MM.1S (cell line): ENCODE data around the gene NUMBL.

ENCODE experiments used
- DNase-seq: peaks from one replicate; pipeline ENCODE4 v3.0.0-alpha.2; 2015
- H2AFZ ChIP-seq: fragments of 300-600 bp; sonication (generic); 2 replicates; pipeline ENCODE4 v1.6.0; 2016; ENCODE audit warnings: antibody characterized with exemption, low read length
- H3F3A ChIP-seq: fragments of 300-600 bp; sonication (generic); 2 replicates; pipeline ENCODE4 v1.6.1; 2016; ENCODE audit warnings: mild to moderate bottlenecking, antibody characterized with exemption, low read length, moderate library complexity, mixed read lengths; ENCODE audit not compliant: insufficient read depth
- H3K27ac ChIP-seq: fragments of 300-600 bp; sonication (generic); 2 replicates; pipeline ENCODE4 v1.5.1; 2016; ENCODE audit warnings: mild to moderate bottlenecking, low read length
- H3K27me3 ChIP-seq: fragments of 300-600 bp; sonication (generic); replicated peaks from 2 replicates; pipeline ENCODE4 v1.6.0; 2016; ENCODE audit warnings: low read length; ENCODE audit not compliant: insufficient read depth
- H3K36me3 ChIP-seq: fragments of 300-600 bp; sonication (generic); replicated peaks from 2 replicates; pipeline ENCODE4 v1.6.1; 2016; ENCODE audit warnings: mild to moderate bottlenecking, low read length, mixed read lengths; ENCODE audit not compliant: insufficient read depth
- H3K4me1 ChIP-seq: fragments of 300-600 bp; sonication (generic); 2 replicates; pipeline ENCODE4 v1.6.1; 2016; ENCODE audit warnings: low read length, mixed read lengths
- H3K4me2 ChIP-seq: fragments of 300-600 bp; sonication (generic); 2 replicates; pipeline ENCODE4 v1.6.0; 2016; ENCODE audit warnings: low read depth, low read length
- H3K4me3 ChIP-seq: fragments of 300-600 bp; sonication (generic); 2 replicates; pipeline ENCODE4 v1.5.1; 2016; ENCODE audit warnings: low read length, mixed read lengths
- H3K79me2 ChIP-seq: fragments of 300-600 bp; sonication (generic); 2 replicates; pipeline ENCODE4 v1.6.1; 2016; ENCODE audit warnings: mixed run types, low read length, mixed read lengths
- H3K9ac ChIP-seq: fragments of 300-600 bp; sonication (generic); 2 replicates; pipeline ENCODE4 v1.6.1; 2016; ENCODE audit warnings: low read length, mixed read lengths
- H3K9me2 ChIP-seq: fragments of 300-600 bp; sonication (generic); replicated peaks from 2 replicates; pipeline ENCODE4 v1.6.1; 2016; ENCODE audit warnings: mild to moderate bottlenecking, low read length, mixed read lengths; ENCODE audit not compliant: insufficient read depth
- H3K9me3 ChIP-seq: fragments of 300-600 bp; sonication (generic); replicated peaks from 2 replicates; pipeline ENCODE4 v1.6.1; 2016; ENCODE audit warnings: mild to moderate bottlenecking, low read length, mixed read lengths; ENCODE audit not compliant: insufficient read depth
- H4K20me1 ChIP-seq: fragments of 300-600 bp; sonication (generic); 2 replicates; pipeline ENCODE4 v1.6.1; 2016; ENCODE audit warnings: mild to moderate bottlenecking, low read length, moderate library complexity, mixed read lengths; ENCODE audit not compliant: insufficient read depth
- EZH2 ChIP-seq: fragments of 300-600 bp; sonication (generic); optimal IDR thresholded peaks from 2 replicates; pipeline ENCODE3; 2017; ENCODE audit warnings: low read depth, mild to moderate bottlenecking, antibody characterized with exemption, low read length, mixed read lengths
- EZH2phosphoT487 ChIP-seq: fragments of 300-600 bp; sonication (generic); IDR thresholded peaks from 2 replicates; pipeline ENCODE4 v1.6.1; 2018; ENCODE audit warnings: antibody characterized with exemption, low read length
- TF ChIP-seq, protein P1 (sequence below): fragments of 300-600 bp; sonication (generic); IDR thresholded peaks from 2 replicates; pipeline ENCODE4 v1.5.1; 2016; ENCODE audit warnings: antibody characterized with exemption, low read length, mixed read lengths

NUMBL gene

DNA sequence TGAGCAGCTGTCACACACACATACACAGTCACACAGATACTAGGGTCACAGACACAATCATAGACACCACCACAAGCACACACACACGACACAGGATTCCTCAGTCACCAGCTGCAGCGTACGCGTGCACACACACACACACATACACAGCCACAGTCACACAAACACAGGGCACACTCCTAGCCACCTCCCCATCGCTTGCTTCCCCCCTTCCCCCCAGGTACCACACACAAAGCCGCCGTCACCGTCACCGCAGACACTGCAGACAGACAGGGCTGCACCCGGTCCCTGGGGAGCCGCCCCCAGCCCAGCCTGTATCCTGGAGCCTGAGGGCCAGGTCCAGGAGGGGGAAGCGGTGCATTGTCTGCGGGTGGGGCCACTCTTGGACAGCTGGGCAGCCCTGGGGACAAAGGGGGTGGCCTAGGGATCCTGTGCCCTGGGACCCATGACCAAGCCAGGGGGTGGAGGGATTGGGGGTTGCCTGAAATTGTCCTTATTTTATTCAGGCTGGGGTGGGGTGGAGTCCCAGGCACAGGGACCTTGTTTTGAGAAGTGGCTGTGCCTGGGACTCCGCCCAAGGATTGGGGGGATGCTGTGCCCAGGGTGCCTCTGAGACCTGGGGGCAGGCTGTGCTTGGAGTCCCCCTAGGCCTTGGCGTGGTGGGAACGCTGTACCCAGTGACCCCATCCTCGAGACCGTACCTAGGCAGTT, 957 bp downstream of the NUMBL start:
- Histone ChIP-seq H3K9me2 (no peaks in the 10 kb centered on the region), H3K4me2 (peak overlapping the region; percentile 93; the same call in 1 of the 2 replicates), H3K9me3 (no peaks in the 10 kb centered on the region), H3K4me1 (no peaks in the 10 kb centered on the region), H2AFZ (no peak overlapping the region), H4K20me1 (no peaks in the 10 kb centered on the region), H3K79me2 (no peaks in the 10 kb centered on the region), H3K9ac (no peak overlapping the region), H3K36me3 (no peaks in the 10 kb centered on the region), H3K27me3 (no peaks in the 10 kb centered on the region), H3K27ac (no peak overlapping the region), H3K4me3 (peak overlapping the region; percentile 50; the same call in 1 of the 2 replicates), H3F3A (no peaks in the 10 kb centered on the region)
- TF ChIP-seq, protein P1, sequence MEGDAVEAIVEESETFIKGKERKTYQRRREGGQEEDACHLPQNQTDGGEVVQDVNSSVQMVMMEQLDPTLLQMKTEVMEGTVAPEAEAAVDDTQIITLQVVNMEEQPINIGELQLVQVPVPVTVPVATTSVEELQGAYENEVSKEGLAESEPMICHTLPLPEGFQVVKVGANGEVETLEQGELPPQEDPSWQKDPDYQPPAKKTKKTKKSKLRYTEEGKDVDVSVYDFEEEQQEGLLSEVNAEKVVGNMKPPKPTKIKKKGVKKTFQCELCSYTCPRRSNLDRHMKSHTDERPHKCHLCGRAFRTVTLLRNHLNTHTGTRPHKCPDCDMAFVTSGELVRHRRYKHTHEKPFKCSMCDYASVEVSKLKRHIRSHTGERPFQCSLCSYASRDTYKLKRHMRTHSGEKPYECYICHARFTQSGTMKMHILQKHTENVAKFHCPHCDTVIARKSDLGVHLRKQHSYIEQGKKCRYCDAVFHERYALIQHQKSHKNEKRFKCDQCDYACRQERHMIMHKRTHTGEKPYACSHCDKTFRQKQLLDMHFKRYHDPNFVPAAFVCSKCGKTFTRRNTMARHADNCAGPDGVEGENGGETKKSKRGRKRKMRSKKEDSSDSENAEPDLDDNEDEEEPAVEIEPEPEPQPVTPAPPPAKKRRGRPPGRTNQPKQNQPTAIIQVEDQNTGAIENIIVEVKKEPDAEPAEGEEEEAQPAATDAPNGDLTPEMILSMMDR, result no peak
- TF ChIP-seq EZH2phosphoT487 (no peak), EZH2 (no peak)
- no peak for DNase-seq

DNA sequence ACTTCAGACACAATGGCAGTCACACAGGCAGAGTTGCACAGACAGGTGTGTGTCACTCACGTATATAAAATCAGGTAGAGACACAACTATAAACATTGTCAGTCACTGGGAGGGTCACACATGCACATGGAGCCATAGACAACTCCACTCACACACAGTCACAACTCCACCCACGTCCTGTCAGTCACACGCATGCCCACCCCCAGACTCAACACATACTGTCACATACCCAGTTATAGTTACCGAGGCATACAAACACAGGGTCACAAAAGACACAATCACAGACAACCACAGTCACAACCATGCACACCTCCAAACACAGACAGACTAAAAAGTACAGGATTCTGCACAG, 1.5 kb downstream of the NUMBL start:
- no peak overlapping the region for H3K9ac ChIP-seq

DNA sequence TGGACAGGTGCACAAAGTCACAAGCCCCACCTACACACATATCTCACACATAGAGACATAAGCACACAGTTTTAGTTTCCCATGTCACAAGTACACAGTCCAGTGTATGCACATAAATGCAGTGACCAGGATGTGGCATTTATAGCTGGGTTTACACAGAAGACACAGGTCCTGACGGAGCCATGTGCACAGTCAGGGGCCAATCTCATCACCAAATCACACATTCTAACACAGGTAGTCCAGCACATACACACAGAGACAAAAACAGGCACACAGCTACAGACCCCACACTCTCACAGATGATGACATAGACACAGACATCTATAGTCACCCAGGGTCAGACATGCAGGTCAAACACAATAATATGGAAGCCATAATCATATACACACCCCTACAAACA, 2.1 kb downstream of the NUMBL start:
- Histone ChIP-seq H3K27ac (no peak overlapping the region), H3K9me3 (no peaks in the 10 kb centered on the region), H3K9ac (no peak overlapping the region), H3K4me3 (no peak overlapping the region), H2AFZ (no peak overlapping the region), H3K79me2 (no peaks in the 10 kb centered on the region), H3K9me2 (no peaks in the 10 kb centered on the region), H3K36me3 (no peaks in the 10 kb centered on the region), H3K4me1 (no peaks in the 10 kb centered on the region), H3F3A (no peaks in the 10 kb centered on the region), H3K4me2 (no peak overlapping the region), H3K27me3 (no peaks in the 10 kb centered on the region), H4K20me1 (no peaks in the 10 kb centered on the region)
- TF ChIP-seq EZH2phosphoT487 (no peak), EZH2 (no peak)
- TF ChIP-seq, protein P1, result no peak
- no peak for DNase-seq

More for the DNA sequence above, 1.5 kb downstream of the NUMBL start:
- Histone ChIP-seq H3K9me2 (no peaks in the 10 kb centered on the region), H3K4me1 (no peaks in the 10 kb centered on the region), H2AFZ (no peak overlapping the region), H3K36me3 (no peaks in the 10 kb centered on the region), H3K9me3 (no peaks in the 10 kb centered on the region), H3K79me2 (no peaks in the 10 kb centered on the region), H3K4me2 (no peak overlapping the region), H3K4me3 (no peak overlapping the region), H3K27ac (no peak overlapping the region), H4K20me1 (no peaks in the 10 kb centered on the region), H3F3A (no peaks in the 10 kb centered on the region), H3K27me3 (no peaks in the 10 kb centered on the region)
- DNase-seq, result no peak
- TF ChIP-seq EZH2phosphoT487 (no peak), EZH2 (no peak)
- TF ChIP-seq, protein P1, result no peak
